Loucy (cell line): ENCODE data around the gene OOSP1.
"Not testable (repeated sequence)": the region's sequence is repeated elsewhere in the genome, so short reads cannot be mapped to it uniquely, and the experiment has no call there.

Source experiments
- H2AFZ ChIP-seq: fragments of 200-600 bp; sonication (generic); 2 replicates; pipeline ENCODE4 v1.6.0; 2016; ENCODE audit warnings: antibody characterized with exemption, mild to moderate bottlenecking, low read length, moderate library complexity
- H3F3A ChIP-seq: fragments of 200-600 bp; 2 replicates; pipeline ENCODE4 v1.6.0; 2016; ENCODE audit warnings: antibody characterized with exemption, low read depth, mild to moderate bottlenecking
- H3K27me3 ChIP-seq: fragments of 200-600 bp; sonication (generic); 2 replicates; pipeline ENCODE4 v1.6.1; 2014; ENCODE audit warnings: low read length, mild to moderate bottlenecking; ENCODE audit not compliant: insufficient read depth, poor library complexity, severe bottlenecking
- H3K36me3 ChIP-seq: fragments of 200-600 bp; sonication (generic); 2 replicates; pipeline ENCODE4 v1.6.1; 2016; ENCODE audit warnings: low read length; ENCODE audit not compliant: insufficient read depth
- H3K4me1 ChIP-seq: fragments of 200-600 bp; sonication (generic); 2 replicates; pipeline ENCODE4 v1.5.1; 2014; ENCODE audit warnings: low read length, mild to moderate bottlenecking; ENCODE audit not compliant: insufficient read depth, poor library complexity, severe bottlenecking
- H3K4me2 ChIP-seq: fragments of 200-600 bp; sonication (generic); 2 replicates; pipeline ENCODE4 v1.6.0; 2014; ENCODE audit warnings: antibody characterized with exemption, low read length, low read depth, mild to moderate bottlenecking; ENCODE audit not compliant: poor library complexity, severe bottlenecking
- H3K4me3 ChIP-seq: fragments of 200-600 bp; sonication (generic); 2 replicates; pipeline ENCODE4 v1.5.1; 2014; ENCODE audit warnings: low read length, mild to moderate bottlenecking, mixed read lengths; ENCODE audit not compliant: poor library complexity, severe bottlenecking
- H3K79me2 ChIP-seq: fragments of 200-600 bp; sonication (generic); 2 replicates; pipeline ENCODE4 v1.6.1; 2014; ENCODE audit warnings: low read length; ENCODE audit not compliant: insufficient read depth
- H3K9ac ChIP-seq: fragments of 200-600 bp; sonication (generic); 2 replicates; pipeline ENCODE4 v1.6.0; 2014; ENCODE audit warnings: mild to moderate bottlenecking, low read depth, low read length, moderate library complexity; ENCODE audit not compliant: poor library complexity, severe bottlenecking
- H3K9me2 ChIP-seq: fragments of 200-600 bp; sonication (generic); replicated peaks from 2 replicates; pipeline ENCODE4 v1.6.1; 2016; ENCODE audit warnings: low read depth, low read length, mixed read lengths
- H3K9me3 ChIP-seq: fragments of 200-600 bp; sonication (generic); 2 replicates; pipeline ENCODE4 v1.6.1; 2014; ENCODE audit warnings: mild to moderate bottlenecking, antibody characterized with exemption, low read length, low read depth; ENCODE audit not compliant: insufficient read depth
- H4K20me1 ChIP-seq: fragments of 200-600 bp; sonication (generic); 2 replicates; pipeline ENCODE4 v1.6.0; 2014; ENCODE audit warnings: antibody characterized with exemption, low read length, mild to moderate bottlenecking; ENCODE audit not compliant: insufficient read depth, poor library complexity, severe bottlenecking
- CTCF ChIP-seq: fragments of 200-600 bp; sonication (generic); conservative IDR thresholded peaks from 2 replicates; pipeline ENCODE4 v1.5.1; 2014; ENCODE audit warnings: mild to moderate bottlenecking, antibody characterized with exemption, low read length
- EZH2phosphoT487 ChIP-seq: fragments of 200-600 bp; IDR thresholded peaks from 2 replicates; pipeline ENCODE4 v1.6.1; 2018; ENCODE audit warnings: antibody characterized with exemption, mild to moderate bottlenecking, moderate library complexity, borderline replicate concordance

OOSP1 gene

DNA sequence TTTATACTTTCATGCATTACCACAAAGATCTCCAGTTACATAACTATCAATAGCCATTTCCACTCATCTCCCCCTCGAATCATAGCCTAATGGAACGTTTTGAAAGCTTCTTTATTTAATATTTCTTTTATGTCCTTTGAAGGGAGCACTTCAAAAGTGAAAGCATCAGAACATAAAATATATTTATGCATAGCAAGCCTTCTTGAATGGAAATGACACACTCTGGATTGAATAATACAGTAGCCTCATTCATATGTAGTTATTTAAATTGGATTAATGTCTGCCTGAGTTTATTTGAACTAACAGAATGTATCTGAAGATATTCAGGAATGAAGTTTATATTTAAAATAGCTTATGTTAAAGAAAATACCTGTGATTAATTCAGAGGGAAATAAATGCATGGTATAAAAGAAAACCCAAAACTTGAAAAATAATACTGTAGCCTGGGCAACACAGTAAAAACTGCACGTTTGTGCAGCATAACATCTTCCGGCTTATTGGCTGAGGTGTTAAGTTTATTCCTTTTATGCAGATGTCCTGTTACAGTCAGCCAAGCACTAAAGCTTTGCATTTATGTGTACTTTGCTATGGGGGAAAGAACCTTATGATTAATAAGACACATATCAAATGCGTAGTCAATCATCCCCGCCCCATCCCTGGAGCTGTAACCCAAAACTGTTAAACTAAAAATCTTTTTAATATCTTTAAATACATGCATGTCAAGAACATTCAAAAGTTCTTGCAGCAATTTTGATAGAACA is 37.7 kb upstream of the OOSP1 start:
- H3K4me3 ChIP-seq: no peak overlapping the region

DNA sequence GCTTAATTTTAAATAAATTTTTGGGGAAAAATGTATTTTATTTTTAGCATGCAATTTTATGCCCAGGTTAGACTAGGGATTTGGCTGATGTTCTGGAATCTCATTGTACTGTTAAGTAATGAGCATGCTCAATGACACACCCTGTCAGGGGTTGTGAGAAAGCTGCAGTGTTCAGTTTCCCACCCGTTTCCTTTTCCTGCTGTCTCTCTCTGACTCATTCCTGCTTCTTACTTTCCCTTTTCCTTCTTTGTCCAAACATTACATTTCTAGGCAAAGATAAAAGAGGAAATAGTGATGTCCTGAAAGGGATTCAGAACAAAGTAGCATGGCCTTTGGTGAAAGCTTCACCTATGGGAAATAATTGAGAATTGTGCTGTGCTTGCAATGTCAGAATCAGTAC is 36.9 kb upstream of the OOSP1 start:
- H3K9me2 ChIP-seq: no peaks in the 10 kb centered on the region
- H3K9me3 ChIP-seq: no peaks in the 10 kb centered on the region
- peak overlapping the region; percentile 71 for H2AFZ ChIP-seq
- H3K4me1 ChIP-seq: peaks cover 26% of the 10 kb centered on the region
- H3K27me3 ChIP-seq: no peaks in the 10 kb centered on the region
- no peak overlapping the region for H3K4me3 ChIP-seq
- H3K79me2 ChIP-seq: no peaks in the 10 kb centered on the region
- TF ChIP-seq CTCF (no peak), EZH2phosphoT487 (no peak)
- peak overlapping the region; percentile 46 for H3K9ac ChIP-seq
- H3K36me3 ChIP-seq: no peaks in the 10 kb centered on the region
- H4K20me1 ChIP-seq: no peaks in the 10 kb centered on the region
- peak overlapping the region; percentile 33 for H3K4me2 ChIP-seq
- peaks cover 5% of the 10 kb centered on the region; the same call in 1 of the 2 replicates for H3F3A ChIP-seq

More for the DNA sequence above, 37.7 kb upstream of the OOSP1 start:
- H2AFZ ChIP-seq: peak overlapping the region; percentile 41; the same call in 1 of the 2 replicates
- H3K79me2 ChIP-seq: no peaks in the 10 kb centered on the region
- H4K20me1 ChIP-seq: no peaks in the 10 kb centered on the region
- no peaks in the 10 kb centered on the region for H3K9me3 ChIP-seq
- H3K4me1 ChIP-seq: peaks cover 26% of the 10 kb centered on the region
- H3K36me3 ChIP-seq: no peaks in the 10 kb centered on the region
- H3K9me2 ChIP-seq: no peaks in the 10 kb centered on the region
- H3K9ac ChIP-seq: no peak overlapping the region
- peak overlapping the region; percentile 0 for H3K4me2 ChIP-seq
- H3F3A ChIP-seq: peaks cover 5% of the 10 kb centered on the region; the same call in 1 of the 2 replicates
- TF ChIP-seq EZH2phosphoT487 (no peak), CTCF (no peak)
- H3K27me3 ChIP-seq: no peaks in the 10 kb centered on the region

- H3F3A ChIP-seq, H3K79me2 ChIP-seq, H3K36me3 ChIP-seq, H3K4me3 ChIP-seq, H4K20me1 ChIP-seq, H3K4me2 ChIP-seq, H3K9me3 ChIP-seq, H3K9ac ChIP-seq, H2AFZ ChIP-seq, H3K9me2 ChIP-seq, H3K27me3 ChIP-seq: not testable (repeated sequence)
- peaks cover 26% of the 10 kb centered on the region for H3K4me1 ChIP-seq
Observed at GRCh38 chr11:59903569-59903968, 34.7 kb upstream of the OOSP1 start.

GRCh38 chr11:59918480-59918879 is 19.8 kb upstream of the OOSP1 start:
- H4K20me1 ChIP-seq: no peaks in the 10 kb centered on the region
- H3K9me2 ChIP-seq: no peaks in the 10 kb centered on the region
- no peak overlapping the region for H3K9ac ChIP-seq
- H3K79me2 ChIP-seq: no peaks in the 10 kb centered on the region
- H3F3A ChIP-seq: no peaks in the 10 kb centered on the region
- no peaks in the 10 kb centered on the region for H3K27me3 ChIP-seq
- no peaks in the 10 kb centered on the region for H3K4me1 ChIP-seq
- H2AFZ ChIP-seq: no peak overlapping the region
- H3K4me3 ChIP-seq: no peak overlapping the region
- H3K9me3 ChIP-seq: peaks cover 16% of the 10 kb centered on the region; the same call in 1 of the 2 replicates
- H3K4me2 ChIP-seq: no peak overlapping the region
- no peaks in the 10 kb centered on the region for H3K36me3 ChIP-seq
- TF ChIP-seq EZH2phosphoT487 (no peak), CTCF (no peak)
